Activated CD4-positive, alpha-beta T cell treated with anti-CD3 and anti-CD28 coated beads for 36 hours (primary cell): ENCODE data around the gene PRKCZ. TPM values are rescaled to one million over a fixed set of nuclear protein-coding genes. Genes with fewer than 3 reads are reported as not detected.

ENCODE experiments used
- ATAC-seq: fragments of 200-7000 bp; cut with Tn5 transposase; one replicate; pipeline ENCODE4 v1.10.0; 2021; ENCODE audit warnings: mild to moderate bottlenecking, moderate library complexity
- CTCF ChIA-PET: fragments of 350-600 bp; sonication (Branson Sonifier 250); formaldehyde crosslinking; loops from one replicate; lab custom pipeline; 2021; ENCODE audit warnings: antibody characterized with exemption; lab: Charles Lee
- POLR2A ChIA-PET: fragments of 350-600 bp; sonication (Branson Sonifier 250); formaldehyde crosslinking; loops from one replicate; lab custom pipeline; 2021; ENCODE audit warnings: antibody characterized with exemption, inconsistent platforms; lab: Charles Lee
- DNase-seq: peaks from one replicate; pipeline ENCODE4 v3.0.0-alpha.2; 2020
- H3K27ac Mint-ChIP-seq: one replicate; pipeline ENCODE4 v1.8.0; 2021; ENCODE audit warnings: mixed read lengths
- H3K27me3 Mint-ChIP-seq: one replicate; pipeline ENCODE4 v1.8.0; 2021; ENCODE audit warnings: mixed read lengths
- H3K36me3 Mint-ChIP-seq: one replicate; pipeline ENCODE4 v1.8.0; 2021; ENCODE audit warnings: low read depth, mixed read lengths
- H3K4me1 Mint-ChIP-seq: one replicate; pipeline ENCODE4 v1.8.0; 2021; ENCODE audit warnings: mixed read lengths
- H3K4me3 Mint-ChIP-seq: one replicate; pipeline ENCODE4 v1.8.0; 2021; ENCODE audit warnings: mild to moderate bottlenecking, moderate library complexity, mixed read lengths
- H3K9me3 Mint-ChIP-seq: one replicate; pipeline ENCODE4 v1.8.0; 2021; ENCODE audit warnings: low read depth, mixed read lengths
- intact Hi-C, 2 experiments: fragments of 100-400 bp; cut with DNase I in 1 of 2; cut with micrococcal nuclease in 1 of 2; formaldehyde crosslinking; loops; one replicate each; pipeline versions ENCODE4 v1.14.2 to v1.15.1; 2022 to 2024; cut with DNase I, micrococcal nuclease
- total RNA-seq, 2 experiments: library from RNA; stranded (reverse); gene quantifications; one replicate each; pipeline ENCODE4 v1.2.3, GENCODE V29; 2021

Gene PRKCZ
- total RNA-seq, 2 experiments from 2014 or later: 9.8 to 10.9 TPM

DNA sequence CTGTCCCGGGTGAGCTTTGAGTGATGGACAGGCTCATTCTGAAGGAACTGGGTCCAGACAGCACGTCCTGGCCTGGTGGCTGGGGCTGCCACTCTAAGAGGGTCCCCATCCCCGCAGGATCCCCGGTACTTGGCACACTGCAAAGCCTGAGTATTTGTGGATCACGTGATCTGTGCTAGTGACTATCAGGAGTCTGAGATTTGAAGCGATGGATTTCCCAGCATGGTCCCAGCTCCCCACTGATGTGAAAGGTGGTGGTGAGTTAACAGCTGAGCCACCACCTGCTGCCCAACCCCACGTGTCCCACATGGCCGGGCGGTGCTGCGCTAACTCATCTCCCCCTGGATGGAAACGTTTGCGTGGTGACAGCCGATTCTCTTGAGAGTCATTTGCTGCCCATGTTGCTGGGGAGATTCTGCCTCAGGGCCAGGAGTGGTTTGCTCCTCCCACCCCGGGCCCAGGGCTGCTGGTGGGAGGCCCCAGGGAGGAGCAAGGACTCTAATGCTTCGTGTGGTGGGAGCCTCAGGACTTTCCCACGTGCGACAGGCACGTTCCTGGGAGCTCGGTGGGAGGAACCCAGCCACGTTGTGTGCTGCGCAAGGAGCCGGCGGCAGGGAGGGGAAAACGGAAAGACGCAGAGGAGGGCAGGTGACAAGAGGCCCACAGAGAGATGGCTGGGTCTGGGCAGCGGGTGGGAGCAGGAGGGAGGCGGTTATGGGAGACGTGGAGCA is 129.2 kb downstream of the PRKCZ start:
- Mint-ChIP-seq H3K9me3 (no peaks in the 10 kb centered on the region), H3K36me3 (no peaks in the 10 kb centered on the region), H3K27me3 (no peaks in the 10 kb centered on the region), H3K4me1 (peaks cover under 1% of the 10 kb centered on the region), H3K4me3 (no peak overlapping the region), H3K27ac (no peak overlapping the region)
- ChIA-PET CTCF (no interaction called here), POLR2A (no interaction called here)
- DNase-seq (no peak), ATAC-seq (no peak)
- intact Hi-C loops: no loop called here

DNA sequence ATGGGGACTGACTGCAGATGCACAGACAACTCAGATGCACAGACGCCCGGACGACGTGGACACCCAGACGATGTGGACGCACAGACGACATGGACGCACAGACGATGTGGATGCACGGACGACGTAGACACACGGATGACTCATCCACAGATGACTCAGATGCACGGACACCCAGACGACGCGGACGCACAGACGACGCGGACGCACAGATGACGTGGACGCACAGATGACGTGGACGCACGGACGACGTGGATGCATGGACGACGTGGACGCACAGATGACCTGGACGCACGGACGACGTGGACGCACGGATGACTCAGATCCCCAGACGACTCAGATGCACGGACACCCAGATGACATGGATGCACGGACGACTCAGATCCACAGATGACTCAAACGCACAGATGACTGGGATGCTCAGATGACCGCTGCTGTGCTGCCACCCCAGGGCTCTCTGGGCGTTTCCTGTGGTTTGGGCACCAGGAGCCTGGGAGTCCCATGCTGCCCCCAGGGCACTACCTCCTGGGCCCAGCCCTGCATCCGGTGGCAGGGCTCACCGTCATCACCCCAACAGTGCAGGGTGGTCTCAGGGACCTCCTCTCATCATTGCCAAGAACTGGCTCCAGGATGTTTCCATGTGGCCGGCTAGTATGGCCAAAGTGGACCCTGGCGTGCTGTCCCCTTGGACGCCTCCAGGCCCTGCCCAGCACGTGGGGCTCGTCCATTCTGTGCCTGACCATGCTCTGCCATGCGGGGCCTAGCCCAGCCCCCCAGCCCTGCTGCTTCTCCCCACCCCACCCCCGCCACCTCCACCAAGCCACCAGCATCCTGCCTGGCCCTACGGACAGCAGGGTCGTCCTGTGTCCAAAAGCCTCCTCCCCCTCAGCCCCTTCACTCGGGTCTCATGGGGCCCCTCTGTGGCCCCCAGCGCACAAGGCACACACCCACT is 130.4 kb downstream of the PRKCZ start:
- H3K9me3 Mint-ChIP-seq: no peaks in the 10 kb centered on the region
- no peak overlapping the region for H3K4me3 Mint-ChIP-seq
- H3K27ac Mint-ChIP-seq: no peak overlapping the region
- POLR2A ChIA-PET: no interaction called here
- no peaks in the 10 kb centered on the region for H3K27me3 Mint-ChIP-seq
- DNase-seq (no peak), ATAC-seq (no peak)
- no peaks in the 10 kb centered on the region for H3K4me1 Mint-ChIP-seq
- CTCF ChIA-PET: interaction anchor here (0.7 kb wide), 1 partner anchor 136 kb away, joined by 4 read pairs; no protein-coding TSS in a partner anchor
- intact Hi-C loops: no loop called here
- H3K36me3 Mint-ChIP-seq: no peaks in the 10 kb centered on the region

DNA sequence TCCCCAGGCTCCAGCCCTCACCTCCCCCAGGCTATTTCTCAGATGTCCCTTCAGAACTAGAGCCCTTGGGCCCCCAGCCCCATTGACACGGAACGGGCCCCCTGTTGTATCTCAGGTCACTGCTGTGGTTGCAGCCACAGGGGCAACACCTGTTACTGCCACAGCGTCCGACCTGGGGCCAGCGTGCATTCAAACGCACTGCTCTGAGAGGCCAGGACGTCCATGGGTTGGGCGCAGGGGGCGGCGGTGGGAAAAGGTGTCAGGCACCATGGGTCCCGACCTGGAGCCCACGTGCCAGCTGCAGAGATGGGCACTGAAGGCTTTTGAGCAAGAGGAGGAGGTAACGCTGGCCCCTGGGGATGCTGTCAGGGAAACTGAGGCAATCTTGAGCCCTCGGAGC is 131.1 kb downstream of the PRKCZ start:
- Mint-ChIP-seq H3K4me3 (no peak overlapping the region), H3K4me1 (no peaks in the 10 kb centered on the region), H3K9me3 (no peaks in the 10 kb centered on the region), H3K36me3 (no peaks in the 10 kb centered on the region), H3K27me3 (no peaks in the 10 kb centered on the region), H3K27ac (no peak overlapping the region)
- ChIA-PET POLR2A (no interaction called here), CTCF (interaction anchor here (0.7 kb wide), 1 partner anchor 137 kb away, joined by 4 read pairs; no protein-coding TSS in a partner anchor)
- ATAC-seq (no peak), DNase-seq (no peak)
- intact Hi-C loops: no loop called here

DNA sequence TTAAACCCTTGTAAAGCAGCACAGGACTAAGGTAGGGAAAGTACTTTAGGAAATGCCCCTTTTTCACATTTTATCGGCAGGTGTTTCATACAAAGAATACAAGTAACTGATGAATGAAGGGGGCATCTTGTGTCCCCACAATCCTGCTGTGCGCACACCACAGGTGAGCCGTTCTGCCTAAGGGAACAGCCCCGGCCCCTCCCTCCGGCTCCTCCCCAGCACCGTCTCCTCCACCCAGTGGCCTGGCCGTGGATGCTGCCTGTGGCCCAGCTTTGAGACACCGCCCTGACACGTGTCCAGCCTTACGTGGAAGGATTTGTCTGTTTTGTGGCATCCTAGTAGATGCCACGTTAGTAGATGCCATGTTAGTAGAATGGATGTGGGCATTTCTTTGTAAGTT is 131.5 kb downstream of the PRKCZ start:
- no peaks in the 10 kb centered on the region for H3K36me3 Mint-ChIP-seq

DNA sequence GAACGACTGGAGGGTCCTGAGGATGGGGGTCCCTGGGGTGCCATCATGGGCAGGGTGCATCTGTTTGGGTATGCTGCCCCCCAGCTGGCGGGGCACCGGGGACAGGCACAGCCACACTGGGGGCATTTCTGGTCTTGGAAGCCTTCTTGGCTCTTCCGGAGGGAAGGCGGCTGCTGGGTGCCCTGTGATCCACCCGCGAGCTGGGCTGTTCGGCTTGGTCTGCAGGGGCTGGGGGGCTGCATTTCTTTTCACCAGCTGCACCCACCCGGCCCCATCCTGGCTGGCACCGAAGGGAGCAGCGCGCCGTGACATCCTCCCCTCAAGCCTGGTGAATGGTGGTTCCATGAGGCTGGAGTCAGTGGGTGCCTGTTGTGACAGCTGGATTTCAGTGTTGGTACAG is 132.2 kb downstream of the PRKCZ start:
- Mint-ChIP-seq H3K4me1 (no peaks in the 10 kb centered on the region), H3K27ac (no peak overlapping the region), H3K4me3 (no peak overlapping the region), H3K27me3 (no peaks in the 10 kb centered on the region), H3K36me3 (no peaks in the 10 kb centered on the region), H3K9me3 (no peaks in the 10 kb centered on the region)
- ChIA-PET CTCF (no interaction called here), POLR2A (interaction anchor here (0.5 kb wide), 1 partner anchor 82 kb away, joined by 5 read pairs; no protein-coding TSS in a partner anchor)
- no peak for ATAC-seq
- no peak for DNase-seq
- intact Hi-C loops: no loop called here

More for the DNA sequence above, 131.5 kb downstream of the PRKCZ start:
- Mint-ChIP-seq H3K4me1 (no peaks in the 10 kb centered on the region), H3K9me3 (no peaks in the 10 kb centered on the region), H3K27me3 (no peaks in the 10 kb centered on the region), H3K27ac (no peak overlapping the region), H3K4me3 (no peak overlapping the region)
- intact Hi-C loops: no loop called here
- ChIA-PET POLR2A (no interaction called here), CTCF (interaction anchor here (0.7 kb wide), 1 partner anchor 137 kb away, joined by 4 read pairs; no protein-coding TSS in a partner anchor)
- no peak for ATAC-seq
- DNase-seq: no peak

DNA sequence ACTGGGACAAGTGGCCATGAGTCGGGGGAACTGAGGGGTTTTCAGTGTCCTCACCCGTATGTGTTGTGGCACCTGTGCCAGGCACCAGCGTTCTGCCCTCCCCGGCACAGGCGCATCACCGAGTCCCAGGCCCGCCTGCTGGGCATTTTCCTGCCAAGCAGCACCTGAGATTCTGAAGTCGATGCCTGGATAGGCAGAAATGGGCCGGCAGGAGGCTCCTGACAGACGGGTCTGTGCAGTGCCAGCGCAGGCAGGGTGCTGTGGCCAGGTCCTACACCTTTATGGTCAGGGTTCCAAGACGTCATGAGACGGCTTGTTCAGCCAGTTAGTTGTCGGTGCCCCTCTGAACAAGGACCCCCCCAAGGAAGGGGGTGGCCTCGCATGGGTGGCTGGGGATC is 133.7 kb downstream of the PRKCZ start:
- Mint-ChIP-seq H3K36me3 (no peaks in the 10 kb centered on the region), H3K4me1 (no peaks in the 10 kb centered on the region), H3K27ac (no peak overlapping the region), H3K9me3 (no peaks in the 10 kb centered on the region), H3K27me3 (no peaks in the 10 kb centered on the region), H3K4me3 (no peak overlapping the region)
- ATAC-seq (no peak), DNase-seq (no peak)
- CTCF ChIA-PET: interaction anchor here (1.0 kb wide), 1 partner anchor 9 kb away, joined by 3 read pairs; no protein-coding TSS in a partner anchor
- POLR2A ChIA-PET: no interaction called here
- intact Hi-C loops: no loop called here

DNA sequence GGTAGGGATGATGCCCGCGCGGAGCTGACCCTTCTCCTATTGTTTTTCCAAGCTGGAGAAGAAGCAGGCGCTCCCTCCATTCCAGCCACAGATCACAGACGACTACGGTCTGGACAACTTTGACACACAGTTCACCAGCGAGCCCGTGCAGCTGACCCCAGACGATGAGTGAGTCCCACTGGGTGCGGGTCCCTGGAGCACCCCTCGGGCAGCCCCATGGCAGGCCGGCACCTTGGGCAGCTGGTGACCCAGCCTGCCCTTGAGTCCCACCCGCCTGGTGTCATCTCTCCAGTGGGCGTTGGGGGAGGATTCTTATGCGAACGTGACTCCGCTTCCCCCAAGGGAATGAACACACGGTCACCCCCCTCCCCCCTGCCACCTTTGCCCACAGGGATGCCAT is 134.3 kb downstream of the PRKCZ start:
- CTCF ChIA-PET: interaction anchor here (1.0 kb wide), 1 partner anchor 10 kb away, joined by 3 read pairs; no protein-coding TSS in a partner anchor
- H3K9me3 Mint-ChIP-seq: no peaks in the 10 kb centered on the region
- no peak overlapping the region for H3K4me3 Mint-ChIP-seq
- POLR2A ChIA-PET: no interaction called here
- DNase-seq (no peak), ATAC-seq (no peak)
- H3K27me3 Mint-ChIP-seq: no peaks in the 10 kb centered on the region
- intact Hi-C loops: no loop called here
- no peak overlapping the region for H3K27ac Mint-ChIP-seq
- no peaks in the 10 kb centered on the region for H3K36me3 Mint-ChIP-seq
- H3K4me1 Mint-ChIP-seq: no peaks in the 10 kb centered on the region

DNA sequence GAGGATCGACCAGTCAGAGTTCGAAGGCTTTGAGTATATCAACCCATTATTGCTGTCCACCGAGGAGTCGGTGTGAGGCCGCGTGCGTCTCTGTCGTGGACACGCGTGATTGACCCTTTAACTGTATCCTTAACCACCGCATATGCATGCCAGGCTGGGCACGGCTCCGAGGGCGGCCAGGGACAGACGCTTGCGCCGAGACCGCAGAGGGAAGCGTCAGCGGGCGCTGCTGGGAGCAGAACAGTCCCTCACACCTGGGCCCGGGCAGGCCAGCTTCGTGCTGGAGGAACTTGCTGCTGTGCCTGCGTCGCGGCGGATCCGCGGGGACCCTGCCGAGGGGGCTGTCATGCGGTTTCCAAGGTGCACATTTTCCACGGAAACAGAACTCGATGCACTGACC is 134.7 kb downstream of the PRKCZ start:
- Mint-ChIP-seq H3K4me3 (no peak overlapping the region), H3K4me1 (no peaks in the 10 kb centered on the region), H3K36me3 (no peaks in the 10 kb centered on the region), H3K27me3 (no peaks in the 10 kb centered on the region), H3K27ac (no peak overlapping the region), H3K9me3 (no peaks in the 10 kb centered on the region)
- ChIA-PET POLR2A (no interaction called here), CTCF (interaction anchor here (1.0 kb wide), 1 partner anchor 10 kb away, joined by 3 read pairs; no protein-coding TSS in a partner anchor)
- DNase-seq (no peak), ATAC-seq (no peak)
- intact Hi-C loops: no loop called here

DNA sequence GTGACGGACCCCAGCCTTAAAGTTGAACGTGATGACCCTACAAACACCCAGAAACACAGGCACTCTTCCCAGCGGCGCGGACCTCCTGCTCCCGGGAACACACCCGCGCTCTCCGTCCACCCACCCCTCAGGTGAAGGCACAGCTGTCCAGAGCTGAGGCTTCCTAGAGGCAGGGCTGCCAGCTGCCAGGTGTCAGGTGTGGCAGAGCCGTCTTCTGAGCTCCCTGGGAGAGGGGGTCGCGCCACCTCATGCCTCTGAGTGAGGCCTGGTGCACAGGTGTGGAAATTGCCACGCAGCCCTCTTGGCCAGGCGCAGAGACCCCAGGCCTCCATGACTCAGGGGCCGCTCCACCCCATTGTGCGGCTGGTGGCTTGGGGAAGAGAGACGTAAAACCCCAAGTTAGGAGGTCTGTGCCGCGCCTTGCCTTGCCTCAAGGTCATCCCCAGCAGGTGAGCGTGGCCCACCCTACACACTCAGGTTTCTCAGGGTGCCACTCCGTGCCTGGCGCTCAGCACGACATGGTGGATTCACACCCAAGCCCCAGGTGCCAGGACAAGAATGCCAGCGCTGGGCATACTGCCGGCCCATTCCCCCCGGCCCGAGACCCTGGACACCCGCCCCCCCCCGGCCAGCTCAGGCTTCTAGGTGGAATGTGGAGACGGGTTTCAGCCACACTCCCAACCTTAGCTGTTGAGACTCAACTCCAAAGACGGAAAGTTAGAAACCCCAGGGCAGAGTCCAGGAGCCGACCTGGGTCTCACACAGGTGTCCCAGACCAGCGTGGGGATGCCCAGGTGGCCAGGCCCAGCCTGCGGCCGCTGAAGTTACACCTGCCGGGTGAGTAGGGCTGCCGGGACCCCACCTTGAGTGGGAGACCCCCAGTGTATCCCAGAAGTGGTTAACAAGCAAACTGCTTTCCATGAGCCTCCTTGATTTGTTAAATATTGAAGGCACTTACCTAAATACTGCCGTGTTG is 136.0 kb downstream of the PRKCZ start:
- Mint-ChIP-seq H3K4me3 (no peak overlapping the region), H3K36me3 (peaks cover 2% of the 10 kb centered on the region), H3K27ac (no peak overlapping the region), H3K4me1 (no peaks in the 10 kb centered on the region), H3K9me3 (no peaks in the 10 kb centered on the region), H3K27me3 (no peaks in the 10 kb centered on the region)
- ATAC-seq (no peak), DNase-seq (no peak)
- intact Hi-C loops: no loop called here
- POLR2A ChIA-PET: no interaction called here
- CTCF ChIA-PET: no interaction called here

DNA sequence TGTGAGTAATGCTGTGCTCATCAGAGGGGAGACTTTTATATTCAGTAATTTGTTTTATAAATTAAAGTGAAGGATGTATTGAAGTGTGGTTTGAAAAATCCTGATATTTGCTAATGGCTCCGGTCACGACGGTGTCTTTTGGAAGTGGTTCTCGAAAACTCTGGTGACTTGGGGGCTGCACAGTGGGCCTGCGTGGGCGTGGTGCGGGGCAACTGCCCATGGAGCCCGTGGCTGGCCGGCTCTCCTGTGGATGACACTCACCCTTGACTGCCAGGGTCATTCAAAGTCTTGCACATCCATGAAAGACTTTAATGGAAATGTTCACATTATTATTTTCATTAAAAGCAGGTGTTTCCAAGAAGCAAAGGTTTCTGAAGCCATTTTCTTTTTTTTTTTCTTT is 136.7 kb downstream of the PRKCZ start:
- intact Hi-C loops: no loop called here
- DNase-seq (no peak), ATAC-seq (no peak)
- CTCF ChIA-PET: no interaction called here
- POLR2A ChIA-PET: no interaction called here
- H3K4me3 Mint-ChIP-seq: no peak overlapping the region
- H3K27ac Mint-ChIP-seq: no peak overlapping the region
- H3K36me3 Mint-ChIP-seq: peaks cover 2% of the 10 kb centered on the region
- H3K4me1 Mint-ChIP-seq: peaks cover 3% of the 10 kb centered on the region
- no peaks in the 10 kb centered on the region for H3K9me3 Mint-ChIP-seq
- H3K27me3 Mint-ChIP-seq: no peaks in the 10 kb centered on the region

DNA sequence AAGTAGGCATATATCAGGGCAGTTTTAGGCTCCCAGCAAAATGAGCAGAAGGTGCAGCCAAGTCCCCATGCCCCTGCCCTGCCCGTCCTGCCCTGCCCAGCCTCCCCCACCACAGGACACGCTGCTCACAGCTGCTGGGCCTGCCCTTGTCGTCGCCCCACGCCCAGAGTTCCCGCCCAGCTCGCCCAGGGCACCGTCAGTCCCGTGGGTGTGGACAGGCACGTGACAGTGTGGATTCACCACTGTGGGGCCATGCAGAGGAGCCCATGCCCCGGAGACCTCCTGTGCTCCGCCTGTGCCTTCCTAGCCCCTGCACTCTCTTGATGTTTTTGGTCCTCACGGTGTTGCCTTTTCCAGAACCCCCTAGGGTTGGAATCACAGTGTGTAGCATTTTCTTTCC is 137.4 kb downstream of the PRKCZ start:
- intact Hi-C loops: no loop called here

More for the DNA sequence above, 137.4 kb downstream of the PRKCZ start:
- H3K27me3 Mint-ChIP-seq: no peaks in the 10 kb centered on the region
- ATAC-seq (no peak), DNase-seq (no peak)
- ChIA-PET POLR2A (no interaction called here), CTCF (no interaction called here)
- peaks cover 2% of the 10 kb centered on the region for H3K36me3 Mint-ChIP-seq
- H3K4me1 Mint-ChIP-seq: peaks cover 5% of the 10 kb centered on the region
- H3K4me3 Mint-ChIP-seq: no peak overlapping the region
- H3K27ac Mint-ChIP-seq: no peak overlapping the region
- H3K9me3 Mint-ChIP-seq: no peaks in the 10 kb centered on the region
